K562 (cell line): Measurements from ENCODE around the gene LAMA5. TPM values are rescaled to one million over a fixed set of nuclear protein-coding genes. Genes with fewer than 3 reads are reported as not detected.

Experiments used
- ATAC-seq: fragments of 200-7000 bp; cut with Tn5 transposase; 3 replicates; pipeline ENCODE4 v1.9.1; 2020; ENCODE audit warnings: moderate library complexity
- BruUV-seq: library from RNA; stranded (reverse); fragments of 400-500 nt; replicated peaks from 2 replicates; lab custom pipeline; 2021; lab: Mats Ljungman, UMichigan
- CTCF ChIA-PET: fragments of 300-600 bp; formaldehyde crosslinking; extraction: SDS; loops from one replicate; lab custom pipeline; 2021; ENCODE audit warnings: low intra/inter-chr PET ratio; lab: Yijun Ruan, JAX
- POLR2A ChIA-PET: fragments of 300-600, 350-650 bp; sonication (Branson Sonifier 250); formaldehyde crosslinking; extraction: SDS; loops from one replicate; lab custom pipeline; 2021; ENCODE audit warnings: antibody characterized with exemption, inconsistent platforms; lab: Yijun Ruan, JAX
- DNase-seq, 4 experiments: peaks; one replicate each; pipeline versions ENCODE4 v3.0.0 to v3.0.0-alpha.2; 2011 to 2018; ENCODE audit warnings: low spot score in 3 of 4, mixed read lengths in 3 of 4; ENCODE audit errors: extremely low read depth in 1 of 4
- FAIRE-seq: peaks from 2 replicates; lab custom pipeline; 2011; peaks lifted over from hg19 to GRCh38; lab: Jason Lieb, UNC
- H2AFZ ChIP-seq: 2 replicates; pipeline ENCODE4 v1.6.0; 2011; ENCODE audit warnings: low read depth, low read length, control low read depth, inconsistent platforms
- H3K27ac ChIP-seq: fragments of 200-600 bp; 3 replicates; pipeline ENCODE4 v1.8.0; 2011; ENCODE audit warnings: low read depth, mild to moderate bottlenecking, control low read depth, inconsistent platforms, low read length, moderate library complexity, mixed read lengths; ENCODE audit errors: extremely low read depth
- H3K27me3 ChIP-seq, 2 experiments: fragments of 300-600 bp in 1 of 2; 2 replicates in 1 of 2; 3 replicates in 1 of 2; pipeline versions ENCODE4 v1.6.0 to v1.8.0; 2011; ENCODE audit warnings: inconsistent platforms in 2 of 2, low read length in 2 of 2, mild to moderate bottlenecking in 1 of 2, mixed read lengths in 1 of 2, moderate library complexity in 1 of 2; ENCODE audit not compliant: control insufficient read depth in 2 of 2, insufficient read depth in 2 of 2
- H3K36me3 ChIP-seq: fragments of 300-600 bp; 3 replicates; pipeline ENCODE4 v1.8.0; 2011; ENCODE audit warnings: mild to moderate bottlenecking, low read length, inconsistent platforms; ENCODE audit not compliant: control insufficient read depth, insufficient read depth
- H3K4me1 ChIP-seq, 2 experiments: fragments of 200-600 bp in 1 of 2; replicated peaks in 1 of 2; 2 replicates in 1 of 2; 3 replicates in 1 of 2; pipeline versions ENCODE4 v1.5.1 to v1.8.0; 2011; ENCODE audit warnings: inconsistent platforms in 2 of 2, low read length in 2 of 2, mild to moderate bottlenecking in 1 of 2, mixed read lengths in 1 of 2, moderate library complexity in 1 of 2; ENCODE audit not compliant: control insufficient read depth in 2 of 2, insufficient read depth in 2 of 2
- H3K4me2 ChIP-seq: 2 replicates; pipeline ENCODE4 v1.6.1; 2011; ENCODE audit warnings: low read length, control low read depth, inconsistent platforms, mixed read lengths; ENCODE audit not compliant: insufficient read depth
- H3K4me3 ChIP-seq: fragments of 200-600 bp; sonication (generic), shearing (Covaris generic); 2 replicates; pipeline ENCODE4 v1.5.1; 2016; ENCODE audit warnings: control low read depth, inconsistent platforms
- H3K79me2 ChIP-seq: fragments of 200-600 bp; 3 replicates; pipeline ENCODE4 v1.8.0; 2011; ENCODE audit warnings: low read length, inconsistent platforms; ENCODE audit not compliant: control insufficient read depth, insufficient read depth
- H3K9ac ChIP-seq, 2 experiments: 2 replicates each; pipeline versions ENCODE4 v1.6.0 to v1.6.1; 2011; ENCODE audit warnings: low read depth in 2 of 2, low read length in 2 of 2, control low read depth in 1 of 2, inconsistent platforms in 1 of 2, mild to moderate bottlenecking in 1 of 2, mixed read lengths in 1 of 2; ENCODE audit not compliant: insufficient read depth in 1 of 2
- H3K9me1 ChIP-seq: one replicate; pipeline ENCODE4 v1.6.0; 2011; ENCODE audit warnings: inconsistent platforms, mild to moderate bottlenecking, low read length, moderate library complexity; ENCODE audit not compliant: control insufficient read depth, insufficient read depth
- H3K9me3 ChIP-seq: replicated peaks from 2 replicates; pipeline ENCODE4 v1.5.1; 2011; ENCODE audit warnings: low read depth, low read length, inconsistent platforms; ENCODE audit not compliant: control insufficient read depth, insufficient read depth
- H4K20me1 ChIP-seq: replicated peaks from 2 replicates; pipeline ENCODE4 v1.6.1; 2011; ENCODE audit warnings: low read length, inconsistent platforms, mixed read lengths; ENCODE audit not compliant: control insufficient read depth, insufficient read depth
- ID3 ChIP-seq, 2 experiments: fragments of 250-450 bp in 1 of 2; fragments of 450-650 bp in 1 of 2; sonication (Bioruptor Pico) in 1 of 2; IDR thresholded peaks; 2 replicates each; pipeline versions ENCODE4 v1.6.1 to v1.8.0; 2016 to 2021; ENCODE audit warnings: mild to moderate bottlenecking in 2 of 2, moderate library complexity in 2 of 2, missing compliant biosample characterization in 1 of 2, missing genetic modification characterization in 1 of 2
- POLR2G ChIP-seq: fragments of 200-400 bp; formaldehyde crosslinking; IDR thresholded peaks from 2 replicates; pipeline ENCODE4 v1.6.1; 2017; ENCODE audit warnings: low read depth, mild to moderate bottlenecking, antibody characterized with exemption, low read length, moderate library complexity
- ZFP36 ChIP-seq: fragments of 150-350 bp; IDR thresholded peaks from 2 replicates; pipeline ENCODE4 v1.6.1; 2018; ENCODE audit warnings: low read length, low read depth; ENCODE audit not compliant: partially characterized antibody
- WGBS: fragments of 100-300 bp; shearing (Covaris generic); methylation state at CpG from one replicate; pipeline ENCODE4 v1.1.6; 2016; ENCODE audit warnings: low coverage, mixed read lengths; ENCODE audit not compliant: insufficient coverage; ENCODE audit errors: missing lambda C conversion rate; 5-methylcytosine and 5-hydroxymethylcytosine counted together
- in situ Hi-C: fragments of 300-500 bp; cut with MboI; formaldehyde crosslinking; loops from 4 replicates; pipeline ENCODE4 v1.15.0; 2018; ENCODE audit warnings: inconsistent platforms, mixed read lengths
- intact Hi-C: fragments of 100-400 bp; cut with micrococcal nuclease; formaldehyde crosslinking; loops from 2 replicates; pipeline ENCODE4 v1.14.2; 2022
- polyA plus RNA-seq, 8 experiments: library from polyadenylated mRNA; depleted of rRNA in 4 of 8; stranded (reverse) in 5 of 8; unstranded in 3 of 8; fragments of >200 nt; fragmentation: Nextera tagmentation in 2 of 8; fragmentation: Illumina TruSeq in 1 of 8; extraction: Ambion mirVana in 2 of 8; extraction: Trizol in 1 of 8; gene quantifications; 2 replicates each; pipeline versions ENCODE4 v1.2.1 to v1.2.3, GENCODE V29; 2011 to 2014; ENCODE audit warnings: inconsistent platforms in 1 of 8, missing spikeins in 1 of 8
- total RNA-seq, 7 experiments: library from RNA; depleted of rRNA in 6 of 7; stranded (reverse); fragments of >200 nt in 6 of 7; fragmentation: Illumina TruSeq in 2 of 7; extraction: Trizol in 2 of 7; gene quantifications; 2 replicates each; pipeline versions ENCODE4 v1.2.1 to v1.2.3, GENCODE V29; 2011 to 2021; ENCODE audit warnings: low replicate concordance in 1 of 7

The LAMA5 gene
- total and polyA plus RNA-seq, 9 of the 15 experiments (the other 6 are each of a cell fraction or from before 2014, with no cell fraction given) = 0.31 to 101 (median 7.8) TPM

GRCh38 chr20:62329389-62330377 is 37.4 kb downstream of the LAMA5 start:
- H3K79me2 ChIP-seq = no peaks in the 10 kb centered on the region
- H3K4me3 ChIP-seq = no peak overlapping the region
- H3K4me1 ChIP-seq = peaks cover 0 to 10% of the 10 kb centered on the region in 2 experiments; a peak in 1 of 5 replicates
- H3K9me1 ChIP-seq = no peaks in the 10 kb centered on the region
- H3K36me3 ChIP-seq = peaks cover 96% of the 10 kb centered on the region; the same call in 2 of the 3 replicates
- 98% methylated on average over 25 of the region's 37 CpGs for WGBS
- in situ Hi-C loops (no loop called here), intact Hi-C loops (no loop called here)
- ChIA-PET CTCF (no interaction called here), POLR2A (no interaction called here)
- H3K4me2 ChIP-seq = no peak overlapping the region
- no peak overlapping the region; a peak in 1 of 4 replicates for H3K9ac ChIP-seq
- no peak overlapping the region for H3K27ac ChIP-seq
- TF ChIP-seq ZFP36 = peak; percentile 78
- TF ChIP-seq ID3 (CRISPR knock-in tag; IDR thresholded peaks at IDR 0.05) = no peak
- no peak for TF ChIP-seq ID3 (tag; IDR thresholded peaks at IDR 0.05)
- peak; percentile 58 for TF ChIP-seq POLR2G
- no peaks in the 10 kb centered on the region for H3K9me3 ChIP-seq
- ATAC-seq (no peak), FAIRE-seq (no peak), DNase-seq (no peak)
- no TSS peak for BruUV-seq
- H3K27me3 ChIP-seq = no peaks in the 10 kb centered on the region
- no peaks in the 10 kb centered on the region for H4K20me1 ChIP-seq
- no peak overlapping the region for H2AFZ ChIP-seq
